Left lung (tissue), 10 donors: ENCODE results near the gene CFAP45. TPM values are rescaled to one million over a fixed set of nuclear protein-coding genes. Genes with fewer than 3 reads are reported as not detected.

Experiments
- ATAC-seq: fragments of 200-7000 bp; cut with Tn5 transposase; one replicate; pipeline ENCODE4 v1.9.1; 2020; ENCODE audit warnings: moderate library complexity
- DNase-seq, 4 donors: peaks; one replicate each; pipeline ENCODE4 v3.0.0-alpha.2; 2013 to 2020
- H3K27ac ChIP-seq, 2 donors: fragments of 200-600 bp; sonication (generic) in 1 of 2; one replicate each; pipeline versions ENCODE4 v1.5.0 to v1.8.0; 2020 to 2021
- H3K27me3 ChIP-seq, 2 donors: fragments of 200-600 bp; sonication (generic) in 1 of 2; one replicate each; pipeline versions ENCODE4 v1.5.0 to v1.8.0; 2020 to 2021
- H3K36me3 ChIP-seq, 2 donors: fragments of 200-600 bp; sonication (generic) in 1 of 2; one replicate each; pipeline versions ENCODE4 v1.5.0 to v1.8.0; 2020 to 2021
- H3K4me1 ChIP-seq, 2 donors: fragments of 200-600 bp; one replicate each; pipeline ENCODE4 v1.8.0; 2021
- H3K4me3 ChIP-seq, 2 donors: fragments of 200-600 bp; sonication (generic) in 1 of 2; one replicate each; pipeline versions ENCODE4 v1.5.0 to v1.8.0; 2020 to 2021; ENCODE audit warnings: mild to moderate bottlenecking in 1 of 2
- H3K9me3 ChIP-seq, 2 donors: fragments of 200-600 bp; sonication (generic) in 1 of 2; one replicate each; pipeline versions ENCODE4 v1.5.0 to v1.8.0; 2020 to 2021
- CTCF ChIP-seq, 2 donors: fragments of 200-600 bp; sonication (generic) in 1 of 2; IDR thresholded peaks; one replicate each; pipeline versions ENCODE4 v1.5.0 to v1.8.0; 2021; ENCODE audit warnings: antibody characterized with exemption in 2 of 2
- intact Hi-C, 2 donors: fragments of 100-400 bp; cut with DNase I; formaldehyde crosslinking; loops; one replicate each; pipeline versions ENCODE4 v1.11.2 to v1.14.2; 2022
- polyA plus RNA-seq, 6 donors: library from polyadenylated mRNA; unstranded; fragments of 120-200 nt; gene quantifications; one replicate each; pipeline ENCODE4 v1.2.1, GENCODE V29; 2013; ENCODE audit not compliant: insufficient read length in 6 of 6
- total RNA-seq, 2 donors: library from RNA; stranded (reverse); fragmentation: NEBNext Ultra II Directional; extraction: Animal tissue kit (Norgen Biotek cat#: 25700); gene quantifications; one replicate each; pipeline ENCODE4 v1.2.1, GENCODE V29; 2021
- donor health status: DM: no; HTN: yes; CAD: no.
- donor health status: DM: no; HTN: no; CAD: no.

The CFAP45 gene
- total and polyA plus RNA-seq, 8 donors = 1.1 to 12.4 (median 6.4) TPM

GRCh38 chr1:159889821-159890252 lies 10.1 kb downstream of the CFAP45 start:
- H3K9me3 ChIP-seq = no peaks in the 10 kb centered on the region
- H3K36me3 ChIP-seq = no peaks in the 10 kb centered on the region
- no peak overlapping the region for H3K4me3 ChIP-seq
- peak overlapping the region; percentile 76 to 82 for H3K27ac ChIP-seq
- H3K27me3 ChIP-seq = no peaks in the 10 kb centered on the region
- no peak for TF ChIP-seq CTCF (IDR thresholded peaks at IDR 0.05)
- ATAC-seq (peak; percentile 82), DNase-seq (peak in 2 of 4 donors; percentile 36 to 59)
- intact Hi-C loops = loop anchor here in 1 of 2 donors (5.0 kb wide), 1 partner anchor 93 kb away; no protein-coding TSS in a partner anchor
- H3K4me1 ChIP-seq = peaks cover 12 to 31% of the 10 kb centered on the region in 2 donors

GRCh38 chr1:159889202-159889601 lies 10.8 kb downstream of the CFAP45 start:
- H3K4me1 ChIP-seq = peaks cover 12 to 31% of the 10 kb centered on the region in 2 donors
- intact Hi-C loops = no loop called here
- H3K9me3 ChIP-seq = no peaks in the 10 kb centered on the region
- no peak for TF ChIP-seq CTCF (IDR thresholded peaks at IDR 0.05)
- H3K36me3 ChIP-seq = no peaks in the 10 kb centered on the region
- no peak for ATAC-seq
- no peak overlapping the region for H3K4me3 ChIP-seq
- no peak for DNase-seq
- peak overlapping the region in 1 of 2 donors; percentile 82 for H3K27ac ChIP-seq
- no peaks in the 10 kb centered on the region for H3K27me3 ChIP-seq

- no peak for TF ChIP-seq CTCF (IDR thresholded peaks at IDR 0.05)
- DNase-seq = no peak
- intact Hi-C loops = no loop called here
- Histone ChIP-seq H3K36me3 (no peaks in the 10 kb centered on the region), H3K27ac (no peak overlapping the region), H3K27me3 (no peaks in the 10 kb centered on the region), H3K4me3 (no peak overlapping the region), H3K9me3 (no peaks in the 10 kb centered on the region), H3K4me1 (peaks cover 3 to 40% of the 10 kb centered on the region in 2 donors)
- ATAC-seq = no peak
Measured at GRCh38 chr1:159884296-159884695, 15.7 kb downstream of the CFAP45 start.

GRCh38 chr1:159883134-159883533 lies 16.8 kb downstream of the CFAP45 start:
- Histone ChIP-seq H3K4me1 (peaks cover 2 to 37% of the 10 kb centered on the region in 2 donors), H3K27ac (no peak overlapping the region), H3K9me3 (no peaks in the 10 kb centered on the region), H3K36me3 (no peaks in the 10 kb centered on the region), H3K4me3 (no peak overlapping the region), H3K27me3 (no peaks in the 10 kb centered on the region)
- DNase-seq = no peak
- intact Hi-C loops = no loop called here
- no peak for ATAC-seq
- TF ChIP-seq CTCF (IDR thresholded peaks at IDR 0.05) = no peak

GRCh38 chr1:159882527-159882862 lies 17.5 kb downstream of the CFAP45 start:
- Histone ChIP-seq H3K9me3 (no peaks in the 10 kb centered on the region), H3K4me1 (peaks cover 2 to 37% of the 10 kb centered on the region in 2 donors), H3K4me3 (no peak overlapping the region), H3K27ac (no peak overlapping the region), H3K27me3 (no peaks in the 10 kb centered on the region), H3K36me3 (no peaks in the 10 kb centered on the region)
- peak; percentile 24 for ATAC-seq
- intact Hi-C loops = no loop called here
- no peak for TF ChIP-seq CTCF (IDR thresholded peaks at IDR 0.05)
- no peak for DNase-seq
